GM12878 (cell line): ENCODE results near the gene EFCAB10. TPM values are rescaled to one million over a fixed set of nuclear protein-coding genes. Genes with fewer than 3 reads are reported as not detected.

Source experiments
- ATAC-seq: fragments of 200-7000 bp; cut with Tn5 transposase; 3 replicates; pipeline ENCODE4 v1.9.1; 2020; ENCODE audit warnings: mild to moderate bottlenecking, moderate library complexity
- BruUV-seq: library from RNA; stranded (reverse); fragments of 400-500 nt; replicated peaks from 2 replicates; lab custom pipeline; 2021; lab: Mats Ljungman, UMichigan
- CTCF ChIA-PET: fragments of 300-600 bp; sonication (Branson Sonifier 250); formaldehyde crosslinking; extraction: SDS; loops from one replicate; lab custom pipeline; 2021; ENCODE audit warnings: inconsistent platforms; lab: Yijun Ruan, JAX
- POLR2A ChIA-PET: fragments of 350-600 bp; formaldehyde crosslinking; extraction: SDS; loops from one replicate; lab custom pipeline; 2021; ENCODE audit warnings: inconsistent platforms; lab: Charles Lee
- RAD21 ChIA-PET: fragments of 300-600 bp; sonication (Branson Sonifier 250); formaldehyde crosslinking; loops from one replicate; lab custom pipeline; 2023; ENCODE audit warnings: antibody characterized with exemption; ENCODE audit not compliant: unreplicated experiment; lab: Charles Lee
- SMC1A ChIA-PET: fragments of 300-600 bp; sonication (Branson Sonifier 250); formaldehyde crosslinking; loops from one replicate; lab custom pipeline; 2023; ENCODE audit not compliant: unreplicated experiment, uncharacterized antibody; lab: Charles Lee
- DNase-seq: peaks from one replicate; pipeline ENCODE4 v3.0.0-alpha.2; 2011; ENCODE audit warnings: low read depth, low spot score
- FAIRE-seq: peaks from 3 replicates; lab custom pipeline; 2011; peaks lifted over from hg19 to GRCh38; lab: Jason Lieb, UNC
- H2AFZ ChIP-seq: 2 replicates; pipeline ENCODE4 v1.6.0; 2011; ENCODE audit warnings: low read depth, low read length, control low read depth; ENCODE audit not compliant: control insufficient read depth
- H3K27ac ChIP-seq: 2 replicates; pipeline ENCODE4 v1.5.1; 2011; ENCODE audit warnings: control low read depth; ENCODE audit not compliant: control insufficient read depth, insufficient read depth
- H3K27me3 ChIP-seq, 2 experiments: replicated peaks in 1 of 2; 2 replicates each; pipeline versions ENCODE4 v1.6.0 to v1.6.1; 2011; ENCODE audit warnings: low read length in 1 of 2; ENCODE audit not compliant: control insufficient read depth in 2 of 2, insufficient read depth in 2 of 2
- H3K36me3 ChIP-seq, 2 experiments: 2 replicates each; pipeline ENCODE4 v1.5.1; 2011; ENCODE audit warnings: low read length in 1 of 2; ENCODE audit not compliant: control insufficient read depth in 2 of 2, insufficient read depth in 2 of 2
- H3K4me1 ChIP-seq: 2 replicates; pipeline ENCODE4 v1.6.1; 2011; ENCODE audit warnings: mild to moderate bottlenecking, low read length, moderate library complexity, mixed read lengths; ENCODE audit not compliant: control insufficient read depth, insufficient read depth
- H3K4me2 ChIP-seq: 2 replicates; pipeline ENCODE4 v1.6.0; 2011; ENCODE audit warnings: control low read depth; ENCODE audit not compliant: control insufficient read depth, insufficient read depth
- H3K4me3 ChIP-seq: fragments of 200-600 bp; sonication (generic); 2 replicates; pipeline ENCODE4 v1.5.1; 2016
- H3K79me2 ChIP-seq: 2 replicates; pipeline ENCODE4 v1.6.0; 2011; ENCODE audit warnings: low read length; ENCODE audit not compliant: control insufficient read depth, insufficient read depth
- H3K9ac ChIP-seq: 2 replicates; pipeline ENCODE4 v1.8.0; 2011; ENCODE audit warnings: low read length, control low read depth, mixed read lengths; ENCODE audit not compliant: control insufficient read depth, insufficient read depth
- H3K9me3 ChIP-seq: replicated peaks from 3 replicates; pipeline ENCODE4 v1.5.1; 2011; ENCODE audit warnings: mild to moderate bottlenecking, low read length; ENCODE audit not compliant: control insufficient read depth, insufficient read depth
- H4K20me1 ChIP-seq: 2 replicates; pipeline ENCODE4 v1.6.0; 2011; ENCODE audit not compliant: control insufficient read depth, insufficient read depth
- BACH1 ChIP-seq: fragments of 450-650 bp; IDR thresholded peaks from 2 replicates; pipeline ENCODE4 v1.6.1; 2017; ENCODE audit warnings: mild to moderate bottlenecking, borderline replicate concordance
- CEBPB ChIP-seq, 2 experiments: fragments of 150-350 bp in 1 of 2; IDR thresholded peaks; 2 replicates each; pipeline ENCODE4 v1.6.1; 2012 to 2014; ENCODE audit warnings: low read depth in 2 of 2, low read length in 2 of 2, borderline replicate concordance in 1 of 2, inconsistent platforms in 1 of 2
- EZH2 ChIP-seq: IDR thresholded peaks from 2 replicates; pipeline ENCODE4 v1.6.1; 2012; ENCODE audit warnings: low read depth, mild to moderate bottlenecking, control low read depth, inconsistent platforms, low read length, borderline replicate concordance; ENCODE audit not compliant: control insufficient read depth
- FOXM1 ChIP-seq: IDR thresholded peaks from 2 replicates; pipeline ENCODE4 v1.6.1; 2012; ENCODE audit warnings: low read depth, mild to moderate bottlenecking, inconsistent platforms, low read length, moderate library complexity
- GATAD2B ChIP-seq: fragments of 450-650 bp; conservative IDR thresholded peaks from 2 replicates; pipeline ENCODE4 v1.6.1; 2017; ENCODE audit warnings: low read depth, mild to moderate bottlenecking, moderate library complexity
- JUNB ChIP-seq: IDR thresholded peaks from 2 replicates; pipeline ENCODE4 v1.6.1; 2016; ENCODE audit warnings: antibody characterized with exemption, mild to moderate bottlenecking
- KAT2A ChIP-seq: conservative IDR thresholded peaks from 2 replicates; pipeline ENCODE4 v1.6.1; 2011; ENCODE audit warnings: low read depth, low read length; ENCODE audit not compliant: control insufficient read depth
- LARP7 ChIP-seq: fragments of 450-650 bp; IDR thresholded peaks from 2 replicates; pipeline ENCODE4 v1.6.1; 2017; ENCODE audit warnings: mild to moderate bottlenecking
- NFIC ChIP-seq: IDR thresholded peaks from 2 replicates; pipeline ENCODE4 v1.6.1; 2012; ENCODE audit warnings: low read depth, mild to moderate bottlenecking, inconsistent platforms, low read length, moderate library complexity
- NR2C2 ChIP-seq: IDR thresholded peaks from 2 replicates; pipeline ENCODE4 v1.6.1; 2011; ENCODE audit warnings: borderline replicate concordance, low read depth; ENCODE audit not compliant: control insufficient read depth, insufficient read length
- PAX8 ChIP-seq: fragments of 450-650 bp; IDR thresholded peaks from 2 replicates; pipeline ENCODE4 v1.6.1; 2017; ENCODE audit warnings: mild to moderate bottlenecking, moderate library complexity
- POLR2AphosphoS2 ChIP-seq: IDR thresholded peaks from 2 replicates; pipeline ENCODE4 v1.6.1; 2011; ENCODE audit warnings: low read depth, mild to moderate bottlenecking, low read length, improper control_type of control experiment, moderate library complexity
- RB1 ChIP-seq: fragments of 450-650 bp; formaldehyde crosslinking; IDR thresholded peaks from 2 replicates; pipeline ENCODE4 v1.6.1; 2017; ENCODE audit warnings: mild to moderate bottlenecking, borderline replicate concordance
- SIN3A ChIP-seq: IDR thresholded peaks from 2 replicates; pipeline ENCODE4 v1.6.1; 2012; ENCODE audit warnings: low read depth, low read length, improper control_type of control experiment
- SUPT20H ChIP-seq: IDR thresholded peaks from 2 replicates; pipeline ENCODE4 v1.6.1; 2011; ENCODE audit warnings: low read depth, mild to moderate bottlenecking, low read length, moderate library complexity, borderline replicate concordance; ENCODE audit not compliant: control insufficient read depth
- TCF3 ChIP-seq: IDR thresholded peaks from 2 replicates; pipeline ENCODE4 v1.6.1; 2012; ENCODE audit warnings: low read depth, mild to moderate bottlenecking, low read length, borderline replicate concordance; ENCODE audit not compliant: insufficient read depth
- YBX1 ChIP-seq: fragments of 450-650 bp; IDR thresholded peaks from 2 replicates; pipeline ENCODE4 v1.6.1; 2016; ENCODE audit warnings: antibody characterized with exemption
- YY1 ChIP-seq: IDR thresholded peaks from 2 replicates; pipeline ENCODE4 v1.6.1; 2011; ENCODE audit warnings: low read depth, mild to moderate bottlenecking, low read length
- ZNF274 ChIP-seq: IDR thresholded peaks from one replicate; pipeline ENCODE4 v1.8.0; 2011; ENCODE audit not compliant: insufficient read length, insufficient read depth
- ZNF384 ChIP-seq: IDR thresholded peaks from 2 replicates; pipeline ENCODE4 v1.6.1; 2012; ENCODE audit warnings: low read depth, mild to moderate bottlenecking, low read length, improper control_type of control experiment, borderline replicate concordance
- WGBS: methylation state at CpG from one replicate; pipeline ENCODE4 v1.1.6; 2016; ENCODE audit warnings: low lambda C conversion rate; ENCODE audit not compliant: insufficient replicate concordance, insufficient coverage; ENCODE audit errors: missing lambda C conversion rate; 5-methylcytosine and 5-hydroxymethylcytosine counted together
- in situ Hi-C: fragments of 300-500 bp; cut with MboI; formaldehyde crosslinking; loops from 9 replicates; pipeline ENCODE4 v1.14.3; 2018; ENCODE audit warnings: mixed read lengths
- intact Hi-C: fragments of 100-400 bp; cut with micrococcal nuclease; formaldehyde crosslinking; loops from one replicate; pipeline ENCODE4 v1.14.2; 2022; ENCODE audit not compliant: unreplicated experiment
- polyA plus RNA-seq, 11 experiments: library from polyadenylated mRNA; depleted of rRNA in 4 of 11; unstranded in 6 of 11; stranded (reverse) in 5 of 11; fragments of >200 nt; fragmentation: Nextera tagmentation in 4 of 11; fragmentation: Illumina TruSeq in 1 of 11; extraction: Ambion mirVana in 4 of 11; extraction: Trizol in 1 of 11; gene quantifications; 1 replicate in 1 of 11; 2 replicates in 10 of 11; pipeline versions ENCODE4 v1.2.1 to v1.2.3, GENCODE V29; 2011 to 2016; ENCODE audit warnings: inconsistent platforms in 2 of 11, missing spikeins in 2 of 11, low read depth in 1 of 11
- total RNA-seq, 4 experiments: library from RNA; depleted of rRNA in 3 of 4; stranded (reverse); fragments of >200 nt in 3 of 4; fragmentation: Illumina TruSeq in 1 of 4; extraction: Trizol in 1 of 4; gene quantifications; 2 replicates each; pipeline versions ENCODE4 v1.2.1 to v1.2.3, GENCODE V29; 2013 to 2021

The EFCAB10 gene
- total and polyA plus RNA-seq, 10 of the 15 experiments (the other 5 are each of a cell fraction or from before 2014, with no cell fraction given), result 0.38 to 1.0 (median 0.54) TPM; not detected in 6

- intact Hi-C loops, result no loop called here
- SMC1A ChIA-PET, result no interaction called here
These were observed 39.9 kb upstream of the EFCAB10 start for GRCh38 chr7:105621176-105621575.

More at GRCh38 chr7:105621176-105621575, 39.9 kb upstream of the EFCAB10 start:
- no peaks in the 10 kb centered on the region for H3K4me1 ChIP-seq
- BruUV-seq, result no TSS peak
- no peaks in the 10 kb centered on the region for H3K9me3 ChIP-seq
- no peaks in the 10 kb centered on the region for H4K20me1 ChIP-seq
- ChIA-PET POLR2A (no interaction called here), RAD21 (no interaction called here), CTCF (interaction anchor here (1.2 kb wide), 1 partner anchor 9 kb away, joined by 3 read pairs; no protein-coding TSS in a partner anchor)
- H3K4me3 ChIP-seq, result no peak overlapping the region
- no peak overlapping the region for H3K9ac ChIP-seq
- ATAC-seq, result no peak
- H3K27ac ChIP-seq, result no peak overlapping the region
- H3K36me3 ChIP-seq, result no peaks in the 10 kb centered on the region
- 47% methylated on average over 2 of the region's 2 CpGs for WGBS
- no peaks in the 10 kb centered on the region for H3K27me3 ChIP-seq
- in situ Hi-C loops, result no loop called here
- DNase-seq, result no peak
- no peak for TF ChIP-seq EZH2
- TF ChIP-seq PAX8, result no peak
- TF ChIP-seq LARP7, result no peak
- no peak for TF ChIP-seq NR2C2
- no peak for TF ChIP-seq ZNF274
- TF ChIP-seq FOXM1, result no peak
- TF ChIP-seq SIN3A, result no peak
- TF ChIP-seq NFIC, result no peak
- no peak for TF ChIP-seq RB1
- no peak for TF ChIP-seq YY1
- no peak for TF ChIP-seq CEBPB (IDR thresholded peaks at IDR 0.05; ENCODE audit: borderline replicate concordance in 1 of 2, low read depth in 2 of 2, low read length in 2 of 2)
- TF ChIP-seq GATAD2B, result no peak
- no peak for TF ChIP-seq TCF3
- TF ChIP-seq POLR2AphosphoS2, result no peak
- TF ChIP-seq SUPT20H, result no peak
- TF ChIP-seq YBX1, result no peak
- TF ChIP-seq KAT2A, result no peak
- TF ChIP-seq JUNB, result no peak
- TF ChIP-seq BACH1, result no peak
- TF ChIP-seq ZNF384, result no peak
- H3K79me2 ChIP-seq, result no peaks in the 10 kb centered on the region
- no peak overlapping the region for H2AFZ ChIP-seq
- no peak overlapping the region for H3K4me2 ChIP-seq
- no peak for FAIRE-seq
